KMS-11 (cell line): ENCODE data around the gene GALT.

Source experiments
- H2AFZ ChIP-seq: fragments of 200-600 bp; sonication (generic); 2 replicates; pipeline ENCODE4 v1.6.1; 2016; ENCODE audit warnings: antibody characterized with exemption, mixed run types, low read depth
- H3K27ac ChIP-seq: fragments of 200-600 bp; sonication (generic); 2 replicates; pipeline ENCODE4 v1.6.1; 2016; ENCODE audit warnings: mild to moderate bottlenecking, mixed run types
- H3K27me3 ChIP-seq: fragments of 200-600 bp; sonication (generic); 2 replicates; pipeline ENCODE4 v1.6.1; 2017; ENCODE audit warnings: mild to moderate bottlenecking, low read depth, mixed run types, moderate library complexity; ENCODE audit not compliant: insufficient read depth
- H3K36me3 ChIP-seq: fragments of 200-600 bp; sonication (generic); 2 replicates; pipeline ENCODE4 v1.6.1; 2017; ENCODE audit warnings: mild to moderate bottlenecking, mixed run types; ENCODE audit not compliant: insufficient read depth
- H3K4me1 ChIP-seq: fragments of 200-600 bp; sonication (generic); 2 replicates; pipeline ENCODE4 v1.6.1; 2016; ENCODE audit warnings: mild to moderate bottlenecking, low read depth, mixed run types; ENCODE audit not compliant: poor library complexity, severe bottlenecking
- H3K4me2 ChIP-seq: fragments of 200-600 bp; sonication (generic); 2 replicates; pipeline ENCODE4 v1.7.0; 2016; ENCODE audit warnings: mild to moderate bottlenecking, mixed run types
- H3K4me3 ChIP-seq: fragments of 200-600 bp; sonication (generic); IDR thresholded peaks from 2 replicates; pipeline ENCODE4 v1.6.1; 2017; ENCODE audit warnings: low read depth, low read length, mixed read lengths; ENCODE audit not compliant: insufficient read depth
- H3K79me2 ChIP-seq: fragments of 200-600 bp; sonication (generic); 2 replicates; pipeline ENCODE4 v1.6.1; 2016; ENCODE audit warnings: low read depth, mixed run types; ENCODE audit not compliant: insufficient read depth
- H3K9ac ChIP-seq: fragments of 200-600 bp; sonication (generic); 2 replicates; pipeline ENCODE4 v1.6.1; 2016; ENCODE audit warnings: mild to moderate bottlenecking, mixed run types
- H4K20me1 ChIP-seq: fragments of 200-600 bp; sonication (generic); 2 replicates; pipeline ENCODE4 v1.6.1; 2016; ENCODE audit warnings: mild to moderate bottlenecking, mixed run types; ENCODE audit not compliant: insufficient read depth
- TF ChIP-seq, protein P1 (sequence below): fragments of 200-600 bp; sonication (generic); conservative IDR thresholded peaks from 2 replicates; pipeline ENCODE4 v1.6.1; 2017; ENCODE audit warnings: low read depth, mild to moderate bottlenecking, antibody characterized with exemption, low read length, moderate library complexity, mixed read lengths

GALT gene

DNA sequence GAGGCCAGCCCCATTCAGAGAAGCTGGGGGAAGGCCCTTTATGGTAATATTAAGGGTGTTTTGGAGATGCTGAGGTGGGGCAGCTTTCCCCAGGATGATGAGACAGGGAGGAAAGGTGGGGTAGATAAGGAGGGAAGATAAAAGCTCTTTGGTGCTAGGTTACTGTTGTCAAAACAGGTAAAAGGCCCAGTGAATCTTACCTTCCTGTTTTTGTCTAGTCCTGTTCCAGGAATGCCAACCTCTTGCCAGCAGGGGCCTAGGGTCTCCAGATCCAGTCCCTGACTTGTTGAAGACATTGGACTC, 16.8 kb downstream of the GALT start:
- Histone ChIP-seq H3K79me2 (no peaks in the 10 kb centered on the region), H3K27me3 (no peaks in the 10 kb centered on the region), H2AFZ (no peak overlapping the region), H3K4me2 (no peak overlapping the region), H3K9ac (no peak overlapping the region), H4K20me1 (no peaks in the 10 kb centered on the region), H3K4me1 (peaks cover 10% of the 10 kb centered on the region), H3K4me3 (no peak overlapping the region), H3K36me3 (no peaks in the 10 kb centered on the region), H3K27ac (no peak overlapping the region)
- TF ChIP-seq, protein P1, sequence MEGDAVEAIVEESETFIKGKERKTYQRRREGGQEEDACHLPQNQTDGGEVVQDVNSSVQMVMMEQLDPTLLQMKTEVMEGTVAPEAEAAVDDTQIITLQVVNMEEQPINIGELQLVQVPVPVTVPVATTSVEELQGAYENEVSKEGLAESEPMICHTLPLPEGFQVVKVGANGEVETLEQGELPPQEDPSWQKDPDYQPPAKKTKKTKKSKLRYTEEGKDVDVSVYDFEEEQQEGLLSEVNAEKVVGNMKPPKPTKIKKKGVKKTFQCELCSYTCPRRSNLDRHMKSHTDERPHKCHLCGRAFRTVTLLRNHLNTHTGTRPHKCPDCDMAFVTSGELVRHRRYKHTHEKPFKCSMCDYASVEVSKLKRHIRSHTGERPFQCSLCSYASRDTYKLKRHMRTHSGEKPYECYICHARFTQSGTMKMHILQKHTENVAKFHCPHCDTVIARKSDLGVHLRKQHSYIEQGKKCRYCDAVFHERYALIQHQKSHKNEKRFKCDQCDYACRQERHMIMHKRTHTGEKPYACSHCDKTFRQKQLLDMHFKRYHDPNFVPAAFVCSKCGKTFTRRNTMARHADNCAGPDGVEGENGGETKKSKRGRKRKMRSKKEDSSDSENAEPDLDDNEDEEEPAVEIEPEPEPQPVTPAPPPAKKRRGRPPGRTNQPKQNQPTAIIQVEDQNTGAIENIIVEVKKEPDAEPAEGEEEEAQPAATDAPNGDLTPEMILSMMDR = no peak

DNA sequence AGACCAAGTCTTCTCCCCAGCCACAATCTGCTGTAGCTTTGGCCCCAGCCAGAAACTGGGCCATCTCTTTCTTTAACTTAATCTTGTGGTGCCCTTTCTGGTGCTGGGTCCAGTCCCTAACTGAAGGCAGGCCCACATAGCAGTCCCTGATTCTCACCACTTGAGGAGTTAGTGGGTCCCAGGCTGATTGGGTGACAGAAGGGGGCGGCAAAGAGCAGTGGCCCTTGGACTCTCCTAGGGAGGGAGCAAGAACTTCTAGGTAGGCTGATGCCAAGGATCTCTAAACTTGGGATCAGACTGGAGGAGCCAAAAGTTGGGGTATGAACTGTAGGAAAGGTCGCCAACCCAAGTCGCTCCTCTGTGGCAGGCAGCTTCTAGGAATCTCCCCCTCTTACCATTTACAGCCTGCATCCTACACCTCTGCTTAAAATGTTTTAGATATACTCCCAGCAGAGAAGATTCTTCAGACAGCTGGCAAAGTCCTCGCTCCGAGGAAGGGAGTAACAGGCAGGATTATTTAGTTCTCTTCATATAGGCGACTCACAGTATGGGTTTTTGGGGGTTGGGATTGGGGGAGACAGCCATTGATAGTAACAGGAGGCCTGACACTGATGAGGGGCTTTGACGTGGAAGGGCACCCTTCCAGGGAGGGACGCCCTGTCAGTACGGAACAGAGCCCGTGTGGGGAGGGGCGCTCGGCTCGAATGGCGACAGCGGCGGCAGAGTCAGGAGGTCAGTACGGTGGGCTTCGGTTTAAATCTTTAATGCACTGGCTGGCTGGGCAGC, 18.0 kb downstream of the GALT start:
- H3K4me1 ChIP-seq = peaks cover 10% of the 10 kb centered on the region
- no peak overlapping the region for H3K4me3 ChIP-seq
- H3K9ac ChIP-seq = peak overlapping the region; percentile 30; the same call in 1 of the 2 replicates
- H4K20me1 ChIP-seq = no peaks in the 10 kb centered on the region
- TF ChIP-seq, protein P1 = peak; percentile 91
- H3K27me3 ChIP-seq = no peaks in the 10 kb centered on the region
- H3K27ac ChIP-seq = no peak overlapping the region
- peak overlapping the region; percentile 81; the same call in 1 of the 2 replicates for H2AFZ ChIP-seq
- no peaks in the 10 kb centered on the region for H3K79me2 ChIP-seq
- peak overlapping the region; percentile 88 for H3K4me2 ChIP-seq
- H3K36me3 ChIP-seq = no peaks in the 10 kb centered on the region

DNA sequence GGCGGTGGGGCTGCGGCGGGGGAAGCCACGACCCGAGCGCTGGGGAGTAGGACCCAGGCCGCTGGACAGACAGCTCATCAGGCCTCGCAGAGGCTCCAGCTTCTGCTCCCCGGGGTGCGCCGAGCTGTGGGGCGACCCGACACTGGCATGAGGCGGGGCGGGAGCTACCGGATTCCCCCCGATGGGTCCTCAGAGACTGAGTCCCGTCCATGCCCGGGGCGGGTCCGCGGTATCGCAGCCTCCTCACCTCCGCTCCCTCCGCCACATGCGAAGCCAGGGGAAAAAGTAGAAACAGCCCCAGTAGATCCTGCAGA, 18.5 kb downstream of the GALT start:
- Histone ChIP-seq H3K27ac (no peak overlapping the region), H2AFZ (peak overlapping the region; percentile 81), H3K9ac (peak overlapping the region; percentile 30; the same call in 1 of the 2 replicates)

GRCh38 chr9:34665381-34666250, 19.1 kb downstream of the GALT start:
- Histone ChIP-seq H3K4me3 (no peak overlapping the region), H3K27me3 (no peaks in the 10 kb centered on the region), H3K36me3 (no peaks in the 10 kb centered on the region), H2AFZ (peak overlapping the region; percentile 81), H3K79me2 (no peaks in the 10 kb centered on the region), H3K4me2 (peak overlapping the region; percentile 88; the same call in 1 of the 2 replicates), H3K4me1 (peaks cover 10% of the 10 kb centered on the region), H3K27ac (peak overlapping the region; percentile 49), H3K9ac (peak overlapping the region; percentile 69), H4K20me1 (no peaks in the 10 kb centered on the region)
- TF ChIP-seq, protein P1 = no peak

More for the DNA sequence above, 18.5 kb downstream of the GALT start:
- H4K20me1 ChIP-seq = no peaks in the 10 kb centered on the region
- no peaks in the 10 kb centered on the region for H3K79me2 ChIP-seq
- H3K4me1 ChIP-seq = peaks cover 10% of the 10 kb centered on the region
- H3K27me3 ChIP-seq = no peaks in the 10 kb centered on the region
- peak overlapping the region; percentile 88 for H3K4me2 ChIP-seq
- TF ChIP-seq, protein P1 = no peak
- H3K36me3 ChIP-seq = no peaks in the 10 kb centered on the region
- H3K4me3 ChIP-seq = no peak overlapping the region
